Measurements from ENCODE around the gene SLC35E1.

The SLC35E1 gene

GRCh38 chr19:16596399-16596798 is 24.2 kb upstream of the SLC35E1 start:
- Histone ChIP-seq H3K27ac (ENCODE audit: low read depth, low read length) (no peak overlapping the region), H3K27me3 (ENCODE audit: control insufficient read depth, insufficient read depth, low read length) (no peaks in the 10 kb centered on the region), H3K36me3 (ENCODE audit: control insufficient read depth, insufficient read depth, low read length) (no peaks in the 10 kb centered on the region), H3K9ac (ENCODE audit: low read depth, low read length) (no peak overlapping the region), H3K4me3 (ENCODE audit: low read depth, low read length) (no peak overlapping the region), H3K4me1 (ENCODE audit: control insufficient read depth, insufficient read depth, low read length) (peaks cover 11% of the 10 kb centered on the region), H3K9me3 (ENCODE audit: control insufficient read depth, insufficient read depth, low read length) (no peaks in the 10 kb centered on the region)

- H3K4me1 ChIP-seq (ENCODE audit: control insufficient read depth, insufficient read depth, low read length), result peaks cover 14% of the 10 kb centered on the region
- no peaks in the 10 kb centered on the region for H3K36me3 ChIP-seq (ENCODE audit: control insufficient read depth, insufficient read depth, low read length)
- no peaks in the 10 kb centered on the region for H3K9me3 ChIP-seq (ENCODE audit: control insufficient read depth, insufficient read depth, low read length)
- H3K9ac ChIP-seq (ENCODE audit: low read depth, low read length), result no peak overlapping the region
- H3K4me3 ChIP-seq (ENCODE audit: low read depth, low read length), result no peak overlapping the region
- no peaks in the 10 kb centered on the region for H3K27me3 ChIP-seq (ENCODE audit: control insufficient read depth, insufficient read depth, low read length)
- H3K27ac ChIP-seq (ENCODE audit: low read depth, low read length), result no peak overlapping the region
These were observed 22.9 kb upstream of the SLC35E1 start for GRCh38 chr19:16595097-16595496.

- H3K9me3 ChIP-seq (ENCODE audit: control insufficient read depth, insufficient read depth, low read length), result no peaks in the 10 kb centered on the region
- peaks cover 14% of the 10 kb centered on the region for H3K4me1 ChIP-seq (ENCODE audit: control insufficient read depth, insufficient read depth, low read length)
- no peak overlapping the region for H3K27ac ChIP-seq (ENCODE audit: low read depth, low read length)
- no peaks in the 10 kb centered on the region for H3K36me3 ChIP-seq (ENCODE audit: control insufficient read depth, insufficient read depth, low read length)
- H3K9ac ChIP-seq (ENCODE audit: low read depth, low read length), result no peak overlapping the region
- no peaks in the 10 kb centered on the region for H3K27me3 ChIP-seq (ENCODE audit: control insufficient read depth, insufficient read depth, low read length)
- H3K4me3 ChIP-seq (ENCODE audit: low read depth, low read length), result no peak overlapping the region
These were observed 22.5 kb upstream of the SLC35E1 start for GRCh38 chr19:16594681-16595091.

GRCh38 chr19:16594131-16594586 is 21.9 kb upstream of the SLC35E1 start:
- H3K27me3 ChIP-seq (ENCODE audit: control insufficient read depth, insufficient read depth, low read length), result no peaks in the 10 kb centered on the region
- H3K36me3 ChIP-seq (ENCODE audit: control insufficient read depth, insufficient read depth, low read length), result no peaks in the 10 kb centered on the region
- no peak overlapping the region for H3K27ac ChIP-seq (ENCODE audit: low read depth, low read length)
- no peak overlapping the region for H3K4me3 ChIP-seq (ENCODE audit: low read depth, low read length)
- H3K9ac ChIP-seq (ENCODE audit: low read depth, low read length), result no peak overlapping the region
- H3K4me1 ChIP-seq (ENCODE audit: control insufficient read depth, insufficient read depth, low read length), result peaks cover 14% of the 10 kb centered on the region
- no peaks in the 10 kb centered on the region for H3K9me3 ChIP-seq (ENCODE audit: control insufficient read depth, insufficient read depth, low read length)

- no peaks in the 10 kb centered on the region for H3K27me3 ChIP-seq (ENCODE audit: control insufficient read depth, insufficient read depth, low read length)
- H3K36me3 ChIP-seq (ENCODE audit: control insufficient read depth, insufficient read depth, low read length), result no peaks in the 10 kb centered on the region
- no peak overlapping the region for H3K9ac ChIP-seq (ENCODE audit: low read depth, low read length)
- no peak overlapping the region for H3K4me3 ChIP-seq (ENCODE audit: low read depth, low read length)
- no peaks in the 10 kb centered on the region for H3K9me3 ChIP-seq (ENCODE audit: control insufficient read depth, insufficient read depth, low read length)
- no peak overlapping the region for H3K27ac ChIP-seq (ENCODE audit: low read depth, low read length)
- peaks cover 21% of the 10 kb centered on the region for H3K4me1 ChIP-seq (ENCODE audit: control insufficient read depth, insufficient read depth, low read length)
These were observed 21.0 kb upstream of the SLC35E1 start for GRCh38 chr19:16593181-16593580.

GRCh38 chr19:16591803-16592556 is 19.8 kb upstream of the SLC35E1 start:
- peaks cover 33% of the 10 kb centered on the region for H3K4me1 ChIP-seq (ENCODE audit: control insufficient read depth, insufficient read depth, low read length)
- H3K9ac ChIP-seq (ENCODE audit: low read depth, low read length), result no peak overlapping the region
- H3K4me3 ChIP-seq (ENCODE audit: low read depth, low read length), result no peak overlapping the region
- no peaks in the 10 kb centered on the region for H3K27me3 ChIP-seq (ENCODE audit: control insufficient read depth, insufficient read depth, low read length)
- no peaks in the 10 kb centered on the region for H3K36me3 ChIP-seq (ENCODE audit: control insufficient read depth, insufficient read depth, low read length)
- H3K27ac ChIP-seq (ENCODE audit: low read depth, low read length), result no peak overlapping the region
- H3K9me3 ChIP-seq (ENCODE audit: control insufficient read depth, insufficient read depth, low read length), result no peaks in the 10 kb centered on the region

- no peak overlapping the region for H3K9ac ChIP-seq (ENCODE audit: low read depth, low read length)
- peaks cover 40% of the 10 kb centered on the region for H3K4me1 ChIP-seq (ENCODE audit: control insufficient read depth, insufficient read depth, low read length)
- H3K36me3 ChIP-seq (ENCODE audit: control insufficient read depth, insufficient read depth, low read length), result no peaks in the 10 kb centered on the region
- H3K9me3 ChIP-seq (ENCODE audit: control insufficient read depth, insufficient read depth, low read length), result no peaks in the 10 kb centered on the region
- no peak overlapping the region for H3K27ac ChIP-seq (ENCODE audit: low read depth, low read length)
- no peaks in the 10 kb centered on the region for H3K27me3 ChIP-seq (ENCODE audit: control insufficient read depth, insufficient read depth, low read length)
- no peak overlapping the region for H3K4me3 ChIP-seq (ENCODE audit: low read depth, low read length)
These were observed 18.9 kb upstream of the SLC35E1 start for GRCh38 chr19:16590876-16591802.

- no peak overlapping the region for H3K9ac ChIP-seq (ENCODE audit: low read depth, low read length)
- no peak overlapping the region for H3K4me3 ChIP-seq (ENCODE audit: low read depth, low read length)
- H3K27ac ChIP-seq (ENCODE audit: low read depth, low read length), result no peak overlapping the region
- H3K4me1 ChIP-seq (ENCODE audit: control insufficient read depth, insufficient read depth, low read length), result peaks cover 46% of the 10 kb centered on the region
- H3K9me3 ChIP-seq (ENCODE audit: control insufficient read depth, insufficient read depth, low read length), result no peaks in the 10 kb centered on the region
- H3K36me3 ChIP-seq (ENCODE audit: control insufficient read depth, insufficient read depth, low read length), result no peaks in the 10 kb centered on the region
- no peaks in the 10 kb centered on the region for H3K27me3 ChIP-seq (ENCODE audit: control insufficient read depth, insufficient read depth, low read length)
These were observed 17.7 kb upstream of the SLC35E1 start for GRCh38 chr19:16589917-16590316.

GRCh38 chr19:16588824-16589577 is 16.8 kb upstream of the SLC35E1 start:
- no peaks in the 10 kb centered on the region for H3K27me3 ChIP-seq (ENCODE audit: control insufficient read depth, insufficient read depth, low read length)
- no peak overlapping the region for H3K27ac ChIP-seq (ENCODE audit: low read depth, low read length)
- H3K36me3 ChIP-seq (ENCODE audit: control insufficient read depth, insufficient read depth, low read length), result no peaks in the 10 kb centered on the region
- peaks cover 54% of the 10 kb centered on the region for H3K4me1 ChIP-seq (ENCODE audit: control insufficient read depth, insufficient read depth, low read length)
- no peaks in the 10 kb centered on the region for H3K9me3 ChIP-seq (ENCODE audit: control insufficient read depth, insufficient read depth, low read length)
- H3K4me3 ChIP-seq (ENCODE audit: low read depth, low read length), result no peak overlapping the region
- no peak overlapping the region for H3K9ac ChIP-seq (ENCODE audit: low read depth, low read length)

GRCh38 chr19:16587833-16588823 is 15.9 kb upstream of the SLC35E1 start:
- peaks cover 59% of the 10 kb centered on the region for H3K4me1 ChIP-seq (ENCODE audit: control insufficient read depth, insufficient read depth, low read length)
- no peaks in the 10 kb centered on the region for H3K27me3 ChIP-seq (ENCODE audit: control insufficient read depth, insufficient read depth, low read length)
- H3K36me3 ChIP-seq (ENCODE audit: control insufficient read depth, insufficient read depth, low read length), result no peaks in the 10 kb centered on the region
- H3K27ac ChIP-seq (ENCODE audit: low read depth, low read length), result peak overlapping the region; percentile 40
- no peaks in the 10 kb centered on the region for H3K9me3 ChIP-seq (ENCODE audit: control insufficient read depth, insufficient read depth, low read length)
- H3K4me3 ChIP-seq (ENCODE audit: low read depth, low read length), result no peak overlapping the region
- H3K9ac ChIP-seq (ENCODE audit: low read depth, low read length), result no peak overlapping the region
